Heart right ventricle (tissue), 16 donors: ENCODE results near the gene TAC3. TPM values are rescaled to one million over a fixed set of nuclear protein-coding genes. Genes with fewer than 3 reads are reported as not detected.
"Not testable (repeated sequence)": the region's sequence is repeated elsewhere in the genome, so short reads cannot be mapped to it uniquely, and the experiment has no call there.

Experiments used
- ATAC-seq, 8 donors: fragments of 200-7000 bp; cut with Tn5 transposase; one replicate each; pipeline ENCODE4 v1.9.1; 2020; ENCODE audit warnings: mild to moderate bottlenecking in 8 of 8, moderate library complexity in 8 of 8, moderate number of reproducible peaks in 1 of 8
- DNase-seq, 2 donors: peaks; one replicate each; pipeline ENCODE4 v3.0.0-alpha.2; 2020
- H3K27ac ChIP-seq, 10 donors: fragments of 200-600 bp; sonication (generic) in 2 of 10; one replicate each; pipeline versions ENCODE4 v1.5.0 to v1.8.0; 2020 to 2022; ENCODE audit warnings: mild to moderate bottlenecking in 3 of 10
- H3K27me3 ChIP-seq, 7 donors: fragments of 200-600 bp; one replicate each; pipeline ENCODE4 v1.8.0; 2021 to 2022; ENCODE audit warnings: mild to moderate bottlenecking in 2 of 7
- H3K36me3 ChIP-seq, 9 donors: fragments of 200-600 bp; sonication (generic) in 1 of 9; one replicate each; pipeline versions ENCODE4 v1.5.0 to v1.8.0; 2020 to 2022; ENCODE audit warnings: mild to moderate bottlenecking in 2 of 9
- H3K4me1 ChIP-seq, 9 donors: fragments of 200-600 bp; sonication (generic) in 1 of 9; one replicate each; pipeline versions ENCODE4 v1.5.0 to v1.8.0; 2020 to 2022; ENCODE audit warnings: mild to moderate bottlenecking in 4 of 9
- H3K4me3 ChIP-seq, 10 donors: fragments of 200-600 bp; sonication (generic) in 2 of 10; one replicate each; pipeline versions ENCODE4 v1.5.0 to v1.8.0; 2020 to 2022; ENCODE audit warnings: mild to moderate bottlenecking in 7 of 10, moderate library complexity in 2 of 10
- H3K9me3 ChIP-seq, 11 donors: fragments of 200-600 bp in 10 of 11; sonication (generic) in 2 of 11; one replicate each; pipeline versions ENCODE4 v1.5.0 to v1.8.0; 2013 to 2022; ENCODE audit warnings: mild to moderate bottlenecking in 2 of 11, control low read depth in 1 of 11, moderate library complexity in 1 of 11
- CTCF ChIP-seq, 9 donors: fragments of 200-600 bp; sonication (generic) in 2 of 9; IDR thresholded peaks; one replicate each; pipeline versions ENCODE4 v1.5.0 to v1.8.0; 2021 to 2022; ENCODE audit warnings: antibody characterized with exemption in 9 of 9, mild to moderate bottlenecking in 5 of 9, moderate library complexity in 1 of 9
- WGBS, 2 donors: extraction: QIAGEN DNeasy Blood & Tissue Kit; methylation state at CpG; one replicate each; pipeline ENCODE4 v1.1.7; 2013; ENCODE audit warnings: inconsistent platforms in 1 of 2; 5-methylcytosine and 5-hydroxymethylcytosine counted together
- intact Hi-C, 10 donors: fragments of 100-400 bp; cut with DNase I; formaldehyde crosslinking; loops; one replicate each; pipeline versions ENCODE4 v1.11.1 to v1.14.2; 2022
- polyA plus RNA-seq, 2 donors: library from polyadenylated mRNA; stranded (reverse); fragments of 200-250 nt; gene quantifications; one replicate each; pipeline ENCODE4 v1.2.3, GENCODE V29; 2013
- total RNA-seq, 10 donors: library from RNA; stranded (reverse); fragmentation: NEBNext Ultra II Directional in 3 of 10; extraction: Animal tissue kit (Norgen Biotek cat#: 25700) in 3 of 10; gene quantifications; one replicate each; pipeline versions ENCODE4 v1.2.1 to v1.2.4, GENCODE V29; 2021 to 2023
- donor health status: Arrhythmogenic right ventricular cardiomyopathy.
- donor health status: ischemic (EF 13 %, LVEDD 7.1; RV severe dilation, severe dysfunction).
- donor health status: healthy with polysubstance abuse.
- donor health status: DM: no; HTN: yes; CAD: no.
- donor health status: DM: no; HTN: no; CAD: no.
- donor health status: ischemic (EF 25% LVEDD 6.9; RV normal size, moderate dysfunction).
- donor health status: ischemic (EF 25% LVEDD 5.7; RV mildly dilated, moderate dysfunction).
- donor health status: healthy.
- donor health status: DM: yes; HTN: yes; CAD: no.
- donor health status: Ischemic cardiomyopathy.
- donor health status: ischemic (EF 35%, LVEDD 5.7; RV mildly dilated, moderate dysfunction).
- donor health status: nonischemic (EF 11% LVEDD 7.7; RV severe dilation, severe dysfunction).
- donor health status: DM: yes; HTN: yes; CAD: no.
- donor health status: PGD.
- donor health status: ischemic (EF 29% LVEDD 5.4; RV normal size, mild dysfunction).
- donor health status: nonischemic (EF 23%, LVEDD 6.1; RV moderate dilation, normal function).

TAC3 gene
- total and polyA plus RNA-seq, 12 donors: not detected

GRCh38 chr12:57019983-57020719, 3.8 kb upstream of the TAC3 start:
- Histone ChIP-seq H3K4me3 (no peak overlapping the region), H3K27me3 (peaks cover 0 to 22% (median 16%) of the 10 kb centered on the region in 7 donors), H3K9me3 (no peaks in the 10 kb centered on the region), H3K36me3 (no peaks in the 10 kb centered on the region), H3K27ac (no peak overlapping the region), H3K4me1 (no peaks in the 10 kb centered on the region)
- ATAC-seq: no peak
- intact Hi-C loops: loop anchor here in 1 of 10 donors (10.0 kb wide), 1 partner anchor 95 kb away; the partner anchor contains the start of gene STAT6
- TF ChIP-seq CTCF (IDR thresholded peaks at IDR 0.05): no peak
- DNase-seq: no peak
- WGBS, 2 donors: 91% methylated on average over 9 of the region's 9 CpGs

GRCh38 chr12:57018906-57019305, 2.6 kb upstream of the TAC3 start:
- no peak for TF ChIP-seq CTCF (IDR thresholded peaks at IDR 0.05)
- WGBS, 2 donors: 70 to 81% methylated on average over 1 of the region's 1 CpG

GRCh38 chr12:57018353-57018752, 2.0 kb upstream of the TAC3 start:
- WGBS, 2 donors: 83 to 86% methylated on average over 5 of the region's 5 CpGs
- not testable (repeated sequence) for H3K4me1 ChIP-seq, DNase-seq, H3K36me3 ChIP-seq, H3K4me3 ChIP-seq, H3K9me3 ChIP-seq, ATAC-seq, H3K27ac ChIP-seq
- peaks cover 0 to 37% (median 32%) of the 10 kb centered on the region in 7 donors for H3K27me3 ChIP-seq
- intact Hi-C loops: loop anchor here in 1 of 10 donors (10.0 kb wide), 1 partner anchor 96 kb away; the partner anchor contains the start of gene STAT6

More at GRCh38 chr12:57018906-57019305, 2.6 kb upstream of the TAC3 start:
- no peak for DNase-seq
- Histone ChIP-seq H3K9me3 (no peaks in the 10 kb centered on the region), H3K4me3 (no peak overlapping the region), H3K4me1 (no peaks in the 10 kb centered on the region), H3K27ac (no peak overlapping the region), H3K36me3 (no peaks in the 10 kb centered on the region), H3K27me3 (peaks cover 0 to 32% (median 27%) of the 10 kb centered on the region in 7 donors)
- no peak for ATAC-seq
- intact Hi-C loops: loop anchor here in 1 of 10 donors (10.0 kb wide), 1 partner anchor 96 kb away; the partner anchor contains the start of gene STAT6

GRCh38 chr12:57012600-57013465, 3.5 kb downstream of the TAC3 start:
- Histone ChIP-seq H3K36me3 (no peaks in the 10 kb centered on the region), H3K27ac (no peak overlapping the region), H3K9me3 (no peaks in the 10 kb centered on the region), H3K27me3 (peaks cover 0 to 44% (median 34%) of the 10 kb centered on the region in 7 donors), H3K4me3 (no peak overlapping the region), H3K4me1 (peaks cover 0 to 3% (median 0%) of the 10 kb centered on the region in 9 donors)
- DNase-seq: no peak
- intact Hi-C loops: loop anchor here in 4 of 10 donors (5.0 to 10.0 kb wide), 2 partner anchors 44 to 102 kb away; partner anchors contain the start of gene STAT6 (in 1 of the 4)
- ATAC-seq: no peak
- 80 to 83% methylated on average over 7 of the region's 7 CpGs for WGBS, 2 donors
- no peak for TF ChIP-seq CTCF (IDR thresholded peaks at IDR 0.05)
